ENCODE measurements around the gene DLGAP1. TPM values are rescaled to one million over a fixed set of nuclear protein-coding genes. Genes with fewer than 3 reads are reported as not detected.

DLGAP1 gene
- total and polyA plus RNA-seq, 2 experiments from 2014 or later: 0.13 to 0.22 TPM

- H3K27me3 ChIP-seq (replicated peaks; ENCODE audit: insufficient read depth): no peaks in the 10 kb centered on the region
- peaks cover 13% of the 10 kb centered on the region for H3K4me1 ChIP-seq (ENCODE audit: insufficient read depth)
- H3K9me2 ChIP-seq (ENCODE audit: insufficient read depth): no peaks in the 10 kb centered on the region
- H3K79me2 ChIP-seq (ENCODE audit: insufficient read depth): no peaks in the 10 kb centered on the region
- H4K20me1 ChIP-seq (ENCODE audit: insufficient read depth): no peaks in the 10 kb centered on the region
- no peak overlapping the region for H3K27ac ChIP-seq
- no peaks in the 10 kb centered on the region for H3K9me3 ChIP-seq (ENCODE audit: low read depth)
- 61 to 69% methylated on average over 2 of the region's 2 CpGs for WGBS, 2 experiments (ENCODE audit: low coverage in 1 of 2, low lambda C conversion rate in 2 of 2, missing lambda C conversion rate in 2 of 2)
- in situ Hi-C loops (cut with MboI): no loop called here
- peaks cover 6% of the 10 kb centered on the region; the same call in 1 of the 2 replicates for H3F3A ChIP-seq (ENCODE audit: insufficient read depth)
- H3K9ac ChIP-seq: no peak overlapping the region
- no peaks in the 10 kb centered on the region for H3K36me3 ChIP-seq (ENCODE audit: low read depth)
- no peak overlapping the region for H3K4me2 ChIP-seq (ENCODE audit: unreplicated experiment)
- no peak overlapping the region for H2AFZ ChIP-seq
- TF ChIP-seq EZH2 (IDR thresholded peaks at IDR 0.05; ENCODE audit: insufficient read depth, poor library complexity, severe bottlenecking) (no peak), EZH2phosphoT487 (IDR thresholded peaks at IDR 0.05; ENCODE audit: insufficient read depth, low read depth) (no peak)
- no peak for DNase-seq
- H3K4me3 ChIP-seq: no peak overlapping the region
Observed at GRCh38 chr18:3885209-3885792, 569.8 kb downstream of the DLGAP1 start.

- Histone ChIP-seq H3K36me3 (ENCODE audit: low read depth) (no peaks in the 10 kb centered on the region), H3K27ac (no peak overlapping the region), H3K9ac (no peak overlapping the region), H3K4me2 (ENCODE audit: unreplicated experiment) (no peak overlapping the region), H2AFZ (no peak overlapping the region), H3K4me1 (ENCODE audit: insufficient read depth) (no peaks in the 10 kb centered on the region; the same call in 1 of the 2 replicates), H3K9me3 (ENCODE audit: low read depth) (no peaks in the 10 kb centered on the region), H3K4me3 (no peak overlapping the region), H3F3A (ENCODE audit: insufficient read depth) (no peaks in the 10 kb centered on the region), H3K79me2 (ENCODE audit: insufficient read depth) (no peaks in the 10 kb centered on the region), H4K20me1 (ENCODE audit: insufficient read depth) (no peaks in the 10 kb centered on the region), H3K27me3 (replicated peaks; ENCODE audit: insufficient read depth) (no peaks in the 10 kb centered on the region), H3K9me2 (ENCODE audit: insufficient read depth) (no peaks in the 10 kb centered on the region)
- TF ChIP-seq EZH2phosphoT487 (IDR thresholded peaks at IDR 0.05; ENCODE audit: insufficient read depth, low read depth) (no peak), EZH2 (IDR thresholded peaks at IDR 0.05; ENCODE audit: insufficient read depth, poor library complexity, severe bottlenecking) (no peak)
- WGBS, 2 experiments (ENCODE audit: low coverage in 1 of 2, low lambda C conversion rate in 2 of 2, missing lambda C conversion rate in 2 of 2): 96 to 99% methylated on average over 19 of the region's 19 CpGs
- DNase-seq: no peak
- in situ Hi-C loops (cut with MboI): loop anchor here (10.0 kb wide), 1 partner anchor 115 kb away; no protein-coding TSS in a partner anchor
Observed at GRCh38 chr18:3879836-3880120, 575.3 kb downstream of the DLGAP1 start.

GRCh38 chr18:3879114-3879835 lies 575.8 kb downstream of the DLGAP1 start:
- Histone ChIP-seq H3F3A (ENCODE audit: insufficient read depth) (no peaks in the 10 kb centered on the region), H3K4me3 (no peak overlapping the region), H2AFZ (no peak overlapping the region), H3K9me3 (ENCODE audit: low read depth) (no peaks in the 10 kb centered on the region), H3K79me2 (ENCODE audit: insufficient read depth) (no peaks in the 10 kb centered on the region), H3K4me1 (ENCODE audit: insufficient read depth) (peaks cover 5% of the 10 kb centered on the region), H4K20me1 (ENCODE audit: insufficient read depth) (no peaks in the 10 kb centered on the region), H3K9ac (no peak overlapping the region), H3K9me2 (ENCODE audit: insufficient read depth) (no peaks in the 10 kb centered on the region), H3K36me3 (ENCODE audit: low read depth) (no peaks in the 10 kb centered on the region), H3K27me3 (replicated peaks; ENCODE audit: insufficient read depth) (no peaks in the 10 kb centered on the region), H3K27ac (no peak overlapping the region), H3K4me2 (ENCODE audit: unreplicated experiment) (no peak overlapping the region)
- TF ChIP-seq EZH2phosphoT487 (IDR thresholded peaks at IDR 0.05; ENCODE audit: insufficient read depth, low read depth) (no peak), EZH2 (IDR thresholded peaks at IDR 0.05; ENCODE audit: insufficient read depth, poor library complexity, severe bottlenecking) (no peak)
- WGBS, 2 experiments (ENCODE audit: low coverage in 1 of 2, low lambda C conversion rate in 2 of 2, missing lambda C conversion rate in 2 of 2): 95 to 96% methylated on average over 44 to 59 of the region's 59 CpGs
- in situ Hi-C loops (cut with MboI): loop anchor here (10.0 kb wide), 1 partner anchor 116 kb away; no protein-coding TSS in a partner anchor
- no peak for DNase-seq

- H3K36me3 ChIP-seq (ENCODE audit: low read depth): no peaks in the 10 kb centered on the region
- H3K4me3 ChIP-seq: no peak overlapping the region
- H3K4me2 ChIP-seq (ENCODE audit: unreplicated experiment): no peak overlapping the region
- DNase-seq: no peak
- no peaks in the 10 kb centered on the region for H3F3A ChIP-seq (ENCODE audit: insufficient read depth)
- no peak overlapping the region for H3K9ac ChIP-seq
- H3K9me2 ChIP-seq (ENCODE audit: insufficient read depth): no peaks in the 10 kb centered on the region
- H3K9me3 ChIP-seq (ENCODE audit: low read depth): no peaks in the 10 kb centered on the region
- H2AFZ ChIP-seq: no peak overlapping the region
- no peaks in the 10 kb centered on the region for H3K27me3 ChIP-seq (replicated peaks; ENCODE audit: insufficient read depth)
- no peak for TF ChIP-seq EZH2phosphoT487 (IDR thresholded peaks at IDR 0.05; ENCODE audit: insufficient read depth, low read depth)
- no peak for TF ChIP-seq EZH2 (IDR thresholded peaks at IDR 0.05; ENCODE audit: insufficient read depth, poor library complexity, severe bottlenecking)
- H3K4me1 ChIP-seq (ENCODE audit: insufficient read depth): peaks cover 13% of the 10 kb centered on the region
- H4K20me1 ChIP-seq (ENCODE audit: insufficient read depth): no peaks in the 10 kb centered on the region
- no peaks in the 10 kb centered on the region for H3K79me2 ChIP-seq (ENCODE audit: insufficient read depth)
- in situ Hi-C loops (cut with MboI): loop anchor here (10.0 kb wide), 1 partner anchor 116 kb away; no protein-coding TSS in a partner anchor
- 80 to 81% methylated on average over 7 of the region's 7 CpGs for WGBS, 2 experiments (ENCODE audit: low coverage in 1 of 2, low lambda C conversion rate in 2 of 2, missing lambda C conversion rate in 2 of 2)
- H3K27ac ChIP-seq: no peak overlapping the region
Observed at GRCh38 chr18:3878401-3878800, 576.7 kb downstream of the DLGAP1 start.
